ENCODE data around the gene ARHGDIG. TPM values are rescaled to one million over a fixed set of nuclear protein-coding genes. Genes with fewer than 3 reads are reported as not detected.

Gene ARHGDIG
- total and polyA plus RNA-seq, 4 donors: 0.08 TPM; not detected in 3

- no peaks in the 10 kb centered on the region for H3K4me1 ChIP-seq (ENCODE audit: control insufficient read depth in 4 of 4, insufficient read depth in 4 of 4, low read length in 3 of 4)
- H3K9ac ChIP-seq (ENCODE audit: low read depth in 1 of 2, low read length in 2 of 2): no peak overlapping the region
- DNase-seq (ENCODE audit: low spot score): no peak
- no peak overlapping the region for H3K4me3 ChIP-seq (ENCODE audit: low read depth in 1 of 3, low read length in 3 of 3)
- TF ChIP-seq HNF4G (IDR thresholded peaks at IDR 0.05) (no peak), TAF1 (conservative IDR thresholded peaks at IDR 0.05) (no peak), GABPA (IDR thresholded peaks at IDR 0.05 in 1 of 2, conservative IDR thresholded peaks at IDR 0.05 in 1 of 2) (no peak), REST (IDR thresholded peaks at IDR 0.05) (no peak), EGR1 (IDR thresholded peaks at IDR 0.05; ENCODE audit: low read depth in 2 of 2) (no peak), MAX (IDR thresholded peaks at IDR 0.05) (no peak), HNF4A (conservative IDR thresholded peaks at IDR 0.05) (no peak), RAD21 (IDR thresholded peaks at IDR 0.05) (no peak), JUND (IDR thresholded peaks at IDR 0.05) (no peak)
- H3K27ac ChIP-seq (ENCODE audit: low read depth in 1 of 2, low read length in 2 of 2): no peak overlapping the region
- peaks cover 0 to 35% (median 8%) of the 10 kb centered on the region in 4 donors for H3K36me3 ChIP-seq (ENCODE audit: control insufficient read depth in 4 of 4, insufficient read depth in 3 of 4, low read depth in 1 of 4, low read length in 3 of 4)
- no peaks in the 10 kb centered on the region for H3K9me3 ChIP-seq (ENCODE audit: control insufficient read depth in 4 of 4, low read length in 3 of 4)
- no peaks in the 10 kb centered on the region for H3K27me3 ChIP-seq (ENCODE audit: control insufficient read depth in 4 of 4, insufficient read depth in 4 of 4, low read length in 3 of 4)
- 97% methylated on average over 19 of the region's 19 CpGs for WGBS
Measured at GRCh38 chr16:305916-306626, 25.7 kb downstream of the ARHGDIG start.

- peaks cover 0 to 35% (median 6%) of the 10 kb centered on the region in 4 donors for H3K36me3 ChIP-seq (ENCODE audit: control insufficient read depth in 4 of 4, insufficient read depth in 3 of 4, low read depth in 1 of 4, low read length in 3 of 4)
- H3K27me3 ChIP-seq (ENCODE audit: control insufficient read depth in 4 of 4, insufficient read depth in 4 of 4, low read length in 3 of 4): no peaks in the 10 kb centered on the region
- WGBS: 96% methylated on average over 17 of the region's 17 CpGs
- no peaks in the 10 kb centered on the region for H3K9me3 ChIP-seq (ENCODE audit: control insufficient read depth in 4 of 4, low read length in 3 of 4)
- no peak for DNase-seq (ENCODE audit: low spot score)
- H3K27ac ChIP-seq (ENCODE audit: low read depth in 1 of 2, low read length in 2 of 2): no peak overlapping the region
- no peak overlapping the region for H3K9ac ChIP-seq (ENCODE audit: low read depth in 1 of 2, low read length in 2 of 2)
- no peaks in the 10 kb centered on the region for H3K4me1 ChIP-seq (ENCODE audit: control insufficient read depth in 4 of 4, insufficient read depth in 4 of 4, low read length in 3 of 4)
- no peak overlapping the region for H3K4me3 ChIP-seq (ENCODE audit: low read depth in 1 of 3, low read length in 3 of 3)
- no peak for TF ChIP-seq JUND (IDR thresholded peaks at IDR 0.05)
- TF ChIP-seq HNF4G (IDR thresholded peaks at IDR 0.05): no peak
- no peak for TF ChIP-seq NR2F2 (IDR thresholded peaks at IDR 0.05)
- TF ChIP-seq FOXA2 (IDR thresholded peaks at IDR 0.05): no peak
- no peak for TF ChIP-seq FOXA1 (IDR thresholded peaks at IDR 0.05)
- no peak for TF ChIP-seq GABPA (IDR thresholded peaks at IDR 0.05 in 1 of 2, conservative IDR thresholded peaks at IDR 0.05 in 1 of 2)
- no peak for TF ChIP-seq TAF1 (conservative IDR thresholded peaks at IDR 0.05)
- no peak for TF ChIP-seq EGR1 (IDR thresholded peaks at IDR 0.05; ENCODE audit: low read depth in 2 of 2)
- TF ChIP-seq RAD21 (IDR thresholded peaks at IDR 0.05): no peak
- TF ChIP-seq CTCF (IDR thresholded peaks at IDR 0.05; ENCODE audit: low read depth, low read length, missing input control): no peak
- TF ChIP-seq REST (IDR thresholded peaks at IDR 0.05): no peak
- TF ChIP-seq RXRA (IDR thresholded peaks at IDR 0.05): no peak
- no peak for TF ChIP-seq ATF3 (IDR thresholded peaks at IDR 0.05)
- TF ChIP-seq MAX (IDR thresholded peaks at IDR 0.05): no peak
- no peak for TF ChIP-seq ZBTB33 (IDR thresholded peaks at IDR 0.05)
- no peak for TF ChIP-seq HNF4A (conservative IDR thresholded peaks at IDR 0.05)
- no peak for TF ChIP-seq SP1 (IDR thresholded peaks at IDR 0.05)
Measured at GRCh38 chr16:306911-307370, 26.6 kb downstream of the ARHGDIG start.

Measured in liver (tissue), 9 donors.